Transverse colon (tissue), 4 donors: ENCODE measurements around the gene RETREG1. TPM values are rescaled to one million over a fixed set of nuclear protein-coding genes. Genes with fewer than 3 reads are reported as not detected.

ENCODE experiments used
- DNase-seq: peaks from one replicate; pipeline ENCODE4 v3.0.0-alpha.2; 2019
- H3K27ac ChIP-seq, 4 donors: fragments of 200-600 bp; sonication (generic); 2 replicates each; pipeline ENCODE4 v1.5.1; 2016 to 2018; ENCODE audit warnings: inconsistent platforms in 4 of 4
- H3K27me3 ChIP-seq: fragments of 200-600 bp; sonication (generic); 2 replicates; pipeline ENCODE4 v1.5.1; 2017; ENCODE audit warnings: inconsistent platforms
- H3K36me3 ChIP-seq, 4 donors: fragments of 200-600 bp; sonication (generic); 2 replicates each; pipeline ENCODE4 v1.5.1; 2017 to 2019; ENCODE audit warnings: inconsistent platforms in 4 of 4
- H3K4me1 ChIP-seq, 4 donors: fragments of 200-600 bp; sonication (generic); 2 replicates each; pipeline ENCODE4 v1.5.1; 2017 to 2020; ENCODE audit warnings: inconsistent platforms in 4 of 4
- H3K4me3 ChIP-seq, 4 donors: fragments of 200-600 bp; sonication (generic); 1 replicate in 1 of 4; 2 replicates in 3 of 4; pipeline versions ENCODE4 v1.5.1 to v1.6.1; 2017 to 2019; ENCODE audit warnings: inconsistent platforms in 4 of 4
- H3K9me3 ChIP-seq, 2 donors: fragments of 200-600 bp; sonication (generic); 2 replicates each; pipeline ENCODE4 v1.5.1; 2017 to 2019; ENCODE audit warnings: inconsistent platforms in 2 of 2
- EP300 ChIP-seq: sonication (generic); formaldehyde crosslinking; IDR thresholded peaks from one replicate; pipeline ENCODE4 v1.6.1; 2017; ENCODE audit warnings: antibody characterized with exemption, low read depth
- POLR2A ChIP-seq: fragments of 450-650 bp; IDR thresholded peaks from one replicate; pipeline ENCODE4 v1.6.1; 2016; ENCODE audit warnings: antibody characterized with exemption, mild to moderate bottlenecking, moderate library complexity
- POLR2AphosphoS5 ChIP-seq, 3 donors: sonication (generic); formaldehyde crosslinking; IDR thresholded peaks; one replicate each; pipeline ENCODE4 v1.6.1; 2016; ENCODE audit warnings: antibody characterized with exemption in 3 of 3
- WGBS, 2 donors: methylation state at CpG; one replicate each; pipeline ENCODE4 v1.1.5; 2018; ENCODE audit warnings: low coverage in 1 of 2; 5-methylcytosine and 5-hydroxymethylcytosine counted together
- in situ Hi-C, 4 donors: fragments of 200-750 bp; cut with MboI; loops; one replicate each; pipeline versions ENCODE4 v1.15.0 to v1.15.1; 2017; ENCODE audit warnings: low sequenced_read_pairs in 3 of 4, low pct_ligation_motif_present in 1 of 4, low pct_unique_long_range_greater_than_20kb in 1 of 4
- intact Hi-C: fragments of 100-400 bp; cut with DNase I; formaldehyde crosslinking; loops from one replicate; pipeline ENCODE4 v1.15.1; 2023; ENCODE audit warnings: low total_unique reads
- total RNA-seq, 4 donors: library from RNA; depleted of rRNA; stranded (reverse); fragments of >200 nt; gene quantifications; one replicate each; pipeline ENCODE4 v1.1.0, GENCODE V29; 2016
- TF ChIP-seq, protein P1 (sequence below), 5 experiments: fragments of 200-600 bp in 3 of 5; fragments of 450-650 bp in 2 of 5; sonication (generic) in 3 of 5; IDR thresholded peaks; 1 replicate in 2 of 5; 2 replicates in 3 of 5; pipeline ENCODE4 v1.5.1; 2016 to 2017; ENCODE audit warnings: antibody characterized with exemption in 5 of 5, inconsistent platforms in 3 of 5, mild to moderate bottlenecking in 2 of 5, moderate library complexity in 1 of 5

RETREG1 gene
- total RNA-seq, 4 donors from 2014 or later = 33.2 to 93.5 (median 66.2) TPM

DNA sequence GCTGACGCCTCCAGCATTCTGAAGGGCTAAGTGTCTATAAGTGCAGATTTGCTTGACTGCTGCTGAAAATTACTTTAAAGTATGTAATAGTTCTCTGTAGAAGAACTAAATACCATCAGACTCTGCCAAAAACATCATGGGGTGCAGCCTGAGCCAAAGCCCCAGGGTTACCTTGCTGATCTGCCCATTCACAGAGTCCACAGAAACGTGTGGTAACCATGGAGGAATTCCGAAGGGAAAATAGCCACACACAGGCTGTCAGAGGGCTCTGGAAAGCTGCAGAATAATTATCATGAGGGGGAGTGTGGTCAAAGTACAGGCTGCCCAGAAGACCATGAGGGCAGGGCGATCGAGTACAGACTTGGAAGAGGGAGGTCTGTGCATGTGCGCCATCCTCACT, 36.4 kb downstream of the RETREG1 start:
- Histone ChIP-seq H3K27ac (no peak overlapping the region), H3K36me3 (no peaks in the 10 kb centered on the region)
- 82 to 90% methylated on average over 5 to 6 of the region's 6 CpGs for WGBS, 2 donors

DNA sequence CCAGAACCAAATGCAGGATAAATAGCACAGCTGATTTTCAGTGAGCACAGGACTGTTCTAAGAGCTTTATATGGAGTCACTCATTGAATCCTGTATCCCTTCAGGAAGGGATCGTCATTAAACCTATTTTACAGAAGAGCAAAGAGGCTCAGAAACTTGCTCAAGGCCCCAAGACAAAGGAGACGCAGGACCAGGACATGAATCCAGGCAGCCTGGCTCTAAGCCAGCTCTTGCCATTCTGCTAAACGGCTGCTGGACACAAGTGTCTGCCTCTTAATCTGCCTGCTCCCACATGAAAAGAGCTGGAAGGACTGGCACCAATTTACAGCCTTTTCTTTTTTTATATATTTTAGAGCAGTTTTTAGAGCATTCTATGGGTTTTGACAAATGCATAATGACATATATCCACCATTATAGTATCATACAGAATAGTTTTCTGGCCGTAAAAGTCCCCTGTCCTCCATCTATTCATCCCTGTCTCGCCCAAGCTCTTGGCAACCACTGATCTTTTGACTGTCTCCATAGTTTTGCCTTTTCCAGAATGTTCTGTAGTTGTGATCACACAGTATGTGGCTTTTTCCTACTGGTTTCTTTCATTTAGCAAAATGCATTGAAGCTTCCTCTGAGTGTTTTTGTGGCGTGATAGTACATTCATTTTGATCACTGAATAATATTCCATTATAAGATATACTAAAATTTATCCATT, 37.5 kb downstream of the RETREG1 start:
- in situ Hi-C loops (no loop called here), intact Hi-C loops (no loop called here)
- Histone ChIP-seq H3K9me3 (no peaks in the 10 kb centered on the region), H3K27me3 (no peaks in the 10 kb centered on the region), H3K4me1 (no peaks in the 10 kb centered on the region), H3K36me3 (no peaks in the 10 kb centered on the region), H3K4me3 (no peak overlapping the region), H3K27ac (no peak overlapping the region)
- 70 to 74% methylated on average over 5 to 6 of the region's 6 CpGs for WGBS, 2 donors
- no peak for DNase-seq
- TF ChIP-seq, protein P1, sequence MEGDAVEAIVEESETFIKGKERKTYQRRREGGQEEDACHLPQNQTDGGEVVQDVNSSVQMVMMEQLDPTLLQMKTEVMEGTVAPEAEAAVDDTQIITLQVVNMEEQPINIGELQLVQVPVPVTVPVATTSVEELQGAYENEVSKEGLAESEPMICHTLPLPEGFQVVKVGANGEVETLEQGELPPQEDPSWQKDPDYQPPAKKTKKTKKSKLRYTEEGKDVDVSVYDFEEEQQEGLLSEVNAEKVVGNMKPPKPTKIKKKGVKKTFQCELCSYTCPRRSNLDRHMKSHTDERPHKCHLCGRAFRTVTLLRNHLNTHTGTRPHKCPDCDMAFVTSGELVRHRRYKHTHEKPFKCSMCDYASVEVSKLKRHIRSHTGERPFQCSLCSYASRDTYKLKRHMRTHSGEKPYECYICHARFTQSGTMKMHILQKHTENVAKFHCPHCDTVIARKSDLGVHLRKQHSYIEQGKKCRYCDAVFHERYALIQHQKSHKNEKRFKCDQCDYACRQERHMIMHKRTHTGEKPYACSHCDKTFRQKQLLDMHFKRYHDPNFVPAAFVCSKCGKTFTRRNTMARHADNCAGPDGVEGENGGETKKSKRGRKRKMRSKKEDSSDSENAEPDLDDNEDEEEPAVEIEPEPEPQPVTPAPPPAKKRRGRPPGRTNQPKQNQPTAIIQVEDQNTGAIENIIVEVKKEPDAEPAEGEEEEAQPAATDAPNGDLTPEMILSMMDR (IDR thresholded peaks at IDR 0.05) = no peak
- TF ChIP-seq POLR2A = no peak
- no peak for TF ChIP-seq POLR2AphosphoS5 (IDR thresholded peaks at IDR 0.05)
- TF ChIP-seq EP300 = no peak

More for the DNA sequence above, 36.4 kb downstream of the RETREG1 start:
- intact Hi-C loops (no loop called here), in situ Hi-C loops (no loop called here)
- Histone ChIP-seq H3K4me3 (no peak overlapping the region), H3K9me3 (no peaks in the 10 kb centered on the region), H3K27me3 (no peaks in the 10 kb centered on the region), H3K4me1 (no peaks in the 10 kb centered on the region)
- TF ChIP-seq POLR2A = no peak
- no peak for TF ChIP-seq POLR2AphosphoS5 (IDR thresholded peaks at IDR 0.05)
- TF ChIP-seq, protein P1 (IDR thresholded peaks at IDR 0.05) = no peak
- TF ChIP-seq EP300 = no peak
- DNase-seq = no peak

DNA sequence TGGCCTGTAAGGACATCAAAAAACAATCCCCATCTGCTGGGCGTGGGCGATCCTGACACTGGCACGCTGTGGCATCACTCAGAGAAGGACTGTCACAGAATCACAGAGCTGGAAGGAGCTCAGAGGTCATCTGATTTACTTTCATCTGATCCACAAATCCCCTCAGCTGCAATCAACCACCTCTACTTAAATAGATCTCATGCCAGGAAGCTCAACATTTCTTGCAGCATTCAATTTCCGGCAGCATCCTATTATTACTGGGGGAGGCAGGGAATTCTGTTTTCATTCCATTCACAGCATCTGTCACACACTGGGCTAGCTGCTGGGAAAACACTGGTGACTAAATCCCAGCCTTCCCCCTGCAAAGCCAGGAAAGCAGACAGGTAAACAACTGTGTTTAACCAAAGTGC, 38.3 kb downstream of the RETREG1 start:
- H3K27me3 ChIP-seq = no peaks in the 10 kb centered on the region

GRCh38 chr5:16577677-16578076, 39.1 kb downstream of the RETREG1 start:
- intact Hi-C loops = no loop called here
- TF ChIP-seq EP300 = no peak
- TF ChIP-seq POLR2AphosphoS5 (IDR thresholded peaks at IDR 0.05) = no peak
- TF ChIP-seq, protein P1 (IDR thresholded peaks at IDR 0.05) = no peak
- no peak for TF ChIP-seq POLR2A

More for the DNA sequence above, 38.3 kb downstream of the RETREG1 start:
- WGBS, 2 donors = 91 to 96% methylated on average over 3 to 4 of the region's 4 CpGs
- no peak overlapping the region for H3K4me3 ChIP-seq
- in situ Hi-C loops = no loop called here
- TF ChIP-seq POLR2AphosphoS5 (IDR thresholded peaks at IDR 0.05) (no peak), POLR2A (no peak)
- TF ChIP-seq, protein P1 (IDR thresholded peaks at IDR 0.05) = no peak
- peaks cover 0 to 5% (median 2%) of the 10 kb centered on the region in 4 donors for H3K4me1 ChIP-seq
- H3K9me3 ChIP-seq = no peaks in the 10 kb centered on the region
- no peak overlapping the region for H3K27ac ChIP-seq
- DNase-seq = no peak
- intact Hi-C loops = no loop called here
- H3K36me3 ChIP-seq = no peaks in the 10 kb centered on the region

More at GRCh38 chr5:16577677-16578076, 39.1 kb downstream of the RETREG1 start:
- Histone ChIP-seq H3K36me3 (no peaks in the 10 kb centered on the region), H3K27ac (no peak overlapping the region), H3K4me1 (peaks cover 0 to 13% (median 3%) of the 10 kb centered on the region in 4 donors), H3K27me3 (no peaks in the 10 kb centered on the region), H3K4me3 (no peak overlapping the region), H3K9me3 (no peaks in the 10 kb centered on the region)
- DNase-seq = no peak
- in situ Hi-C loops = no loop called here
- 85 to 86% methylated on average over 8 to 11 of the region's 11 CpGs for WGBS, 2 donors
